ENCODE data around the gene THY1.
"Not testable (repeated sequence)": the region's sequence is repeated elsewhere in the genome, so short reads cannot be mapped to it uniquely, and the experiment has no call there.

The THY1 gene

DNA sequence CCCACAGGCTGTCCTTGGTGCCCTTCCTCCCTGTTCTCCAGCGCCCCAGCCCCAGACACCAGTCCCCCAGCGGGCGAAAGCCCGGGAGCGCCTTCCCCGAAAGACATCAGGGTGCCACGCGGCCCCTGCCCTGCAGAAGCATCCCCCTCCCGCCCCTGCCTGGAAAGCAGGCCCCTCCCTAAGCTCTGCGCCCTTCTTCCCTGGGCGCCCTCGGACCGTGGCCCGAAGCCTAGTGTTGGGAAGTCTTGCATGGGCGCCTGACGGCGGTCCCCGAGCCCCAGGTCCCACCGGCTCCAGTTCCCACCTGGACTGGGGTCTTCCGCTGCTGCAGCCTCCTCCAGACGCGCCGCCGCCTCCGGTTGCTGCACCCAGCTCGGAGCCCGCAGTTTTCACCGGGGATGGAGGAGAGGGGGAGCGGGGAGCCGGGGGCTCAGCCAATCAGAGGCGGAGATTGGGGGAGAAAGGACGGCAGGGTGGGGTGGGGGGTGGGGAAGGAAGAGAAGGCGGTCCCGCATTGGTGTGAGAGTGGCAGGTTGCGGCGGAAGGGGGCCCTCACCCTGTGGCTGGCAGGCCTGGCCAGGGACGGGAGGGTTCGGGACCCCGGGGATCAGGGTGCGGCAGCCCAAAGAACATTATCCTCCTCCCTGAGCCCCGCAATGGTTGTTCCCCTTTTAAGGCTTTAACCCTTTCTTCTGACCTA, at the start of gene THY1:
Gene THY1 (minus strand): TSS at position 364 of the 700 bp plus-strand sequence. CDS start 2,267 bp downstream, outside the sequence.
- in situ Hi-C loops (cut with MboI; ENCODE audit: low sequenced_read_pairs) = no loop called here

DNA sequence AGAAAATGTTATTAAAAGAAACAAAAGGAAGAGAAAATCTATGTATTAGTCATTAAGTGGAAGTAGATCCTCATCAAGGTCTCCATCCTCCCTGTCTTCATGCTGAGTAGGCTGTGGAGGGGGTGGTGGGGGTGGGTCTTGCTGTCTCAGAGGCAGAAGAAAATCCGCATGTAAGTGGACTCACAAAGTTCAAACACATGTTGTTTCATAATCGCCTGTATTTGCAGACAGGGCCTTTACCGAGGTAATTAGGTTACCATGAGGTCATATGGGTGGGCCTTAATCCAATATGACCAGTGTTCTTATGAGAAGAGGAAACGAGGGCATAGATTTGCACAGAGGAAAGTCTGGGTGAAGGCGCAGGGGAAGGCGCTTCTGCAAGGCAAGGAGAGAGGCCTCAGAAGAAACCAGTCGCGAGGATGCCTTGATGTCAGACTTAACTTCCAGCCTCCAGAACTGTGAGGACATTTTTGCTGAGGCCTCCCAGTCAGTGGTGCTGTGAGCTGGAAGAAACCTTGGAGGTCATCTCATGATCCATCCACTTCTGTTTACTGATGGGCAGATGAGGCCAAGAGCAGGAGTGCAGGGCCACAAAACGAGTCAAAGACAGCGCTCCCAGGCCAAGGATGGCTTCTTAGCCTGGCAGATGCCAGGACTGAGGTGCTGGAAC, 49.3 kb upstream of the THY1 start:
- in situ Hi-C loops (cut with MboI; ENCODE audit: low sequenced_read_pairs) = no loop called here

DNA sequence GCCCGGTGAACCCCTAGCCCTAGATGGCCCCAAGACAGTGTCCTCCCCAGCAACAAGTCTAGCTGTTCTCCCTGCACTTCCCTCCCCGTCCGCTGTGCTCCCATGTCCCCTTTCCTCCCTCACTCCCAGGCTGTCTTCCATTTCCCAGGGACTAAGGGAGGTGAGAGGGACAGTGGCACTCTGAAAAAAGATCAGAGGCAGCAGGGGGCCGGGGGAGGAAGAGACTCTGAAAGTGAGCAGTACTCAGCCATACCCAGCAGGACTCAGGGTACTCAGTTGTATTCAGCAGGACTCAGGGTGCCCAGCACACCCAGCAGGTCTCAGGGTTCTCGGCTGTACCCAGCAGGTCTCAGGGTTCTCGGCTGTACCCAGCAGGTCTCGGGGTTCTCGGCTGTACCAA, 48.4 kb upstream of the THY1 start:
- in situ Hi-C loops (cut with MboI; ENCODE audit: low sequenced_read_pairs) = no loop called here

DNA sequence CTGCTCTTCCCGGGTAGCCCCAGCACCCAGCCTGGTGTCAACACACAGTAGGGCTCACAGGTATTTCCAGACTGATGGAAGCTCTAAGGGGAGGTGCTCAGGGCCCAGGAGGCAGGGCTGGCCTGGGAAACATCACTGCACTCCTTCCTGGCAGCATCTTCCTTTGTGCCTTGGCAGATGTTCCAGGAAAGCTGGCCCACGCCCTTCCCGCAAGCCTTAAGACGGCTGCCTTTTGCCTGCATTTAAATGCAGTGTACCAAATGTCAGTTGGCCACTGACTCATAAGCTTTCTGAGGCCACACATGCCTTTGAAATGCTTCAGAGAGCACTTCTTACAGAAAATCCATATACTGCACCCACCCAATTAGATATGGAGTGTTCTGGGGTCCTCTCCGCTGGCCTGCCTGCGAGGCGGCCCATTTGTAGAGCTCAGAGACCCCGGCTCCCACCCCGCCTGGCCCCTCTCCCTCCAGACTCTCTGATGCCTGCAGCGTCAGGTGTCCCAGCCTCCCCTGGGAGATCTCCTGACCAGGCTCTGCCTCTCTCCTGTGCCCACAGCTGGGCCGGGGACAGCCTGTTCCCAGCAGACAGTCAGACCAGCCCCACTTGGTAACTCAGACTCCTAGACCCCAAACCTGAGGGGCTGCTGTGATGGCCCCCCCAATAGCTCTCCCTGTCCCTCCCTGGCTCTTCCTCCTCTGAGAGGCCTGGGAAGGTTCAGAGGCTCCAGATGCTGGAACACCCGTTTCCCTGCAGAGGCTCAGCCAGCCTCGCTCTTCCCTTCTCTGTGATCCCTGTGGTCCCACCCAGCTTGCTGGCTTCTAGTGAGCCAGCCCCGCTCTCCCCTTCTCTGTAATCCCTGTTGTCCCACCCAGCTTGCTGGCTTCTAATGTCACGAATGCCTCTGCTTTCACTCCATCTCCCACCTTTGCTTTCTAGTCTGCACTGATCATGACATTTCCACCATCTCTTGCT, 47.6 kb upstream of the THY1 start:
- in situ Hi-C loops (cut with MboI; ENCODE audit: low sequenced_read_pairs) = no loop called here

DNA sequence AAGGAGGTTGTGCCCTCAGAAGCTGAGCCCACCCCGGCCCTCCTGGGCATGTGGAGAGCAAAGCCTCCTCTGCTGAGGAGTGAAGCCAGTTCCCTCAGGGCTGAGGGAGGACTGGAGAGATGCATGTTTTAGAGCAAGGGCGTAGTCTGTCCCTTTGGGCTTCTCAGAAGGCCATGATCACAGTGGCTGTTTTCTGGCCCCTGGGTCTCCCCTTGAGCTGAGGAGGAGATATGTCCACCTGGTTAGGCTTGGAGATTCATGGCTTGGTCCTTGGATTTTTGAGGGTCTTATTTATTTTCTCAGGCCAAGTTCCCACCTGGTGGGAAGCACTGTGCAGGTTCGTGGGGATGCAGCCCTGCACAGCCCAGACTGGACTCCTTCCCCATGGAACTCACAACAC, 46.5 kb upstream of the THY1 start:
- in situ Hi-C loops (cut with MboI; ENCODE audit: low sequenced_read_pairs) = no loop called here

DNA sequence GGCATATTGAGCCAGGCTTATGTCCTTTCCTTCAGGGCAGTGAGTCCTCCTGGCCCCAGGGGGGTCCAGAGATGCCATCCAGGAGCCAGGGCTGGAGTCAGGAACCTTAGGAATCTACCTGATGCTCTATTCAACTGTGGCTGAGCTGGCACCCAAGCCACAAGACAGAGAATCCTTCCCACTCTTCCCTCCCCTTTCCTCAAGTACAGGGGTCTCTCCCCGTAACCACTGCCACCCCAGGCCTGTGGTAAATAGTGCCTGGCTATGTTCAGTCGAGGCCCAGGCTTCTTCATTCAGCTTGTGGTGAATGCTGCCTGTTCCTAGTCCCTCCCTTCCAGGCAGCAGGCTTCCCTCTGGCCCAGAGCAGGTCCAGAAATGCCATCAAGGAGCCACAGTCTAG, 45.5 kb upstream of the THY1 start:
- in situ Hi-C loops (cut with MboI; ENCODE audit: low sequenced_read_pairs) = no loop called here

DNA sequence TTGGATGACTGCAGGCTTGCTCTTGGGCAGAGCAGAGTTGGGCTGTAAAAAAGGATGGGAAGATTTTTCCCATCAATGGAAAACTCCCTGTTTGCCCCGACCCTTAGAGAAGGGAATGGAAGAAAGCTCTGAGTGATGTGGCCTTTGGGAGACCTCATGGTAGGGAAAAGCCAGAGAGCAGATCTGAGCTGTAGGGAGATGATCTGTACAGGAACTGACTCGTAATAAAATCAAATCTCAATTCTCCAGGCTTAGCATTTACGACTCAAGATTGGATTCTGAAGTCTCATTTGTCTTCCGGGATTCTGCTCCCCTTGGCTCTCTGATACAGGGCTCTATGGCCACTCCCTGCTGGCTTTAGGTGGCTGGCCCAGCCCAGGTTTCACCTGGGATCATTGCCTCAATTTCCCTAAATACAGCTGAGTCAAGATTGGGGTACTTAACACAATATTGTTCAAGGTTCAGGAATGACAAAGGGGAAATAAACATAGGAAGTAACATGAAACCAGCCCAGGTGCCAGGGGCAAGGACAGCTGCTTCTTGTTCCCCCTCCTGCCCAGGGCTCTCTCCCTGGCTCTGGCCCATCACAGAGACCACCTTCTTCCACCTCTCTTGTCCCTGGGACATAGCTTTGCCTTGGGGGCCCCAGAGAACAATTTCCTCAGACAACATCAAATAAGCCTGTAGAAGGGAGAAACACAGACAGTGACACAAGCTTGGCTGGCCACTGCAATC, 38.4 kb upstream of the THY1 start:
- in situ Hi-C loops (cut with MboI; ENCODE audit: low sequenced_read_pairs) = no loop called here

DNA sequence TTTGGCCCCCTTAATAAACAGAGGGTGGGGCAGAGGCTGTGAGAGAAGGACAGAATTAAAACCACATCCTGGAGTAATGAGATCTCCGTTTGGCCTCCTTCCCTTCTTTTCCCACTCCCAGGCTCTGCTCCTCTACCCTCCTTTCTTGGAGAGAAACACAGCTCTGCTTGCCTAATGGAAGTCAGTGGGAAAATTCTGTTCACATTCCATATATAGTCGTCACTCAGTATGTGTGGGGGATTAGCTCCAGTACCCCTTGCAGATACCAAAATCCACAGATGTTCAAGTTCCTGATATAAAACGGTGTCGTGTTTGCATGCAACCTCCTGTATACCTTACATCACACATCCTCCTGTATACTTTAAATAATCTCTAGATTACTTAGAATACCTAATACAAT, 37.6 kb upstream of the THY1 start:
- in situ Hi-C loops (cut with MboI; ENCODE audit: low sequenced_read_pairs) = no loop called here

DNA sequence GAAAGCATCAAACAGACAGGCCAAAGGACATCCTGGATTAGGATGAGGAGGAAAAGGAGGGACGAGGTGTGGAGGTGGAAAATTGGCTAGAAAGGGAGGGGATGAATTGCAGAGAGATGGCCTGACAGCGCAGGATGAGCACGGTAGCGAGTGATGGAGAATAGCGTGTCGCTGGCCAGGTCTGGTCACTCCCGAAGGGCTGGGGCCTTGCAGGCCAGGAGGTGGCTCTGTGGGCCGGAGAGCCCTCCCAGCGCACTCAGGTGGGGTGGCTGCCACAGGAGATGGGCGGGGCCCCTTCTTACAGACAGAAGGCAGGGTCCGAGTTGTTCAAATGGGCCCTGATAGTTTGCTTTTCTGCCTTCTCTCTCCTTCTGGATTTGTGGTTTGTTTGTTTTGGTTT, 37.1 kb upstream of the THY1 start:
- in situ Hi-C loops (cut with MboI; ENCODE audit: low sequenced_read_pairs) = no loop called here

DNA sequence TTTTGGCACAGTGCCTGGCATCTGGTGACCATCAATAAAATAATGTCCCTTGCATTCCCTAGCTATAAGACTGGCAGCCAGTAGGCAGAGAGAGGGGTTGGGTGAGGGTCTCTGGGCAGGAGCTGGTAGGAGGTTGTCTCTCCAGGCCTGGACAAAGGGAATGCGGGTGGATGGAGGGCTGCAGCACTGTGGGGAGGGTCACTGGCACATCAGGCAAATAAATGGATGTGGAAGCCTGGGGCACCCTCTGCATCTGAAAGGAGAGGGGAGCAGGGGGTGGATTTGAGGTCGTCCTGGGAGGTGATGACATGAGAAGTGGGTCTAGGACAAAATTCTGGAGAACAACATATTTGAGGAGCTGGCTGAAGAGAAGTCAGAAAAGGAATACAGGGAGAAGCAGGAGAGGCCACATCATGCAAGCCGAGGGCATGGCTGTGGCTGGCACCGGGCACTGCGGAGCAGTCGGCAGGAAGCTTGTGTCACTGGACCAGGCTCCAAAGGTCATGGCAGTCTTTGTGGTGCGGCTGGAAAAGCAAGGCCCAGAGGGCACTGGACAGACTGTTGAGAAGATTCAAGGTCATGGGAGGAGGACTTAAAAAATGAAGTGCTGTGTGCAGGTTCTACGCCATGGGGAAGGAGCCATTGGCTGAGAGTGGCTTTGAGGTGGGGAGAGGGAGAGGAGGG, 36.5 kb upstream of the THY1 start:
- in situ Hi-C loops (cut with MboI; ENCODE audit: low sequenced_read_pairs) = no loop called here

DNA sequence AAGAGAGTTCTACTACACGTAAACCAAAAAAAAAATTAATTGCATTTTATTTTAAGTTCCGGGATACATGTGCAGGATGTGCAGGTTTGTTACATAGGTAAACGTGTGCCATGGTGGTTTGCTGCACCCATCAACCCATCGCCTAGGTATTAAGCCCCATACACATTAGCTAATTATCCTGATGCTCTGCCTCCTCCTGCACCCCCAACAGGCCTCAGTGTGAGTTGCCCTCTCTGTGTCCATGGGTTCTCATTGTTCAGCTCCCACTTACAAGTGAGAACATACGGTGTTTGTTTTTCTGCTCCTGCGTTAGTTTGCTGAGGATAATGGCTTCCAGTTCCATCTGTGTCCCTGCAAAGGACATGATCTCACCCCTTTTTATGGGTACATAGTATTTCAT, 32.7 kb upstream of the THY1 start:
- in situ Hi-C loops (cut with MboI; ENCODE audit: low sequenced_read_pairs) = not testable (repeated sequence)

DNA sequence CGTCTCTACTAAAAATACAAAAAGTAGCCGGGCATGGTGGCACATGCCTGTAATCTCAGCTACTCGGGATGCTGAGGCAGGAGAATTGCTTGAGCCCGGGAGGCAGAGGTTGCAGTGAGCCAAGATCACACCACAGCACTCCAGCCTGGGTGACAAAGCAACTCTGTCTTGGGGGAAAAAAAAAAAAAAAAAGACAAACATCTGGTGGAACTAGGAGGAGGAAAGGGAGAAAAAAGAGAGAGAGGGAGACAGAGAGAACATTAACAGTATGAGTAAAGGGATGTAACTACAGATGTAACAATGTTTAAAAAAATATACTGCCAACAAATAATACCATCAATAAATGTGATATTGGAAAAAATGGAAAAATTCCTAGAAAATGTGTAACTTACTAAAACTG, 32.3 kb upstream of the THY1 start:
- in situ Hi-C loops (cut with MboI; ENCODE audit: low sequenced_read_pairs) = not testable (repeated sequence)

DNA sequence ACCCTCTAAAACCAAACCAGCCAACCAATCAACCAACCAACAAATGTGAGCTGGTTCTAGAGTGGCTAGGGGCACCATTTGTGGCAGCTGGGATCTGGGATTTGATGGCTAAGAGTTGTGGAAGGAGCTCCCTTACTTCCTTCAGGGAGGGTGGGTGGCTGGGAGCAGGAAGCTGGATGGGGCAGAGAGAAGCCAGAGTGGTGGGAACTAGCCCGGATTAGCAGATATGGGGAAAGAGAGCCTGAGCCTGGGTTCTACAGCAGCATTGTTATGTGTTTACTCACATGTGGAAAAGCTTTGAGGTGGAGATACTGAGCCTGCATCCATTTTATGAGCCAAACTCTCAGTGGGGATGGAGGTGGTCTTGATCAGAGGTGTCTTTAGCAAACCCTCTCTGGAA, 30.9 kb upstream of the THY1 start:
- in situ Hi-C loops (cut with MboI; ENCODE audit: low sequenced_read_pairs) = no loop called here

DNA sequence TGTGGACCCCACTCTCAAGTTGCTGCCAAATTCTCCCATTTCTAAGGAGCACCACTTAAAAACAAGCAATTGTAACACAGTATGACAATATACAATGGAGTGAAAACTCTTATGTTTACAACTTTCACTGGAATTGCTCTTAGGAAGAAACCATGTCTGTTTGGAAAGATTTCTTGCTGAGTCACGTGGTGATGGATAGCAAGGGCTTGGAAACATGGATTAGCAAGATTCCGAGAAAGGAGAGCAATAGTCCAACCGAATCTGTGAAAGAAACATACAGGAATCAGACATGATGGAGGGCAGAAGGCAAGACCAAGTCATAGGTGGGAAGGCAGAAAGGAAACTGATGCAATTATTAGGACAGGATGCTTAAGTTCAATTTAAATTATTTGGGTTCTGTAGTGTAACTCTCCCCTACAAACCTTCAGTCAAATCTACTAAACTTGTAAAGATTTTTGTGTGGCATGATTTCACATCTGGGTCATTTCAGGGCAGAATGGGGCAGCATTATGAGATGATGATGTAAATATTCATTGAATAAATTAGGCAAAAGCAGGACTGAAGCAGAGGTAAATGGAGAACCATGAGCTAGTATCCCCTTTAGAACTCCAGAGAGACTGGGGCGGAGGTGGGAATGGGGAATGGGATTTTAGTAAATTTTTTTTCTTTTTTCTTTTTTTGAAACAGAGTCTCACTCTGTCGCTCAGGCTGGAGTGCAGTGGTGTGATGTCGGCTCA, 27.8 kb upstream of the THY1 start:
- in situ Hi-C loops (cut with MboI; ENCODE audit: low sequenced_read_pairs) = no loop called here

DNA sequence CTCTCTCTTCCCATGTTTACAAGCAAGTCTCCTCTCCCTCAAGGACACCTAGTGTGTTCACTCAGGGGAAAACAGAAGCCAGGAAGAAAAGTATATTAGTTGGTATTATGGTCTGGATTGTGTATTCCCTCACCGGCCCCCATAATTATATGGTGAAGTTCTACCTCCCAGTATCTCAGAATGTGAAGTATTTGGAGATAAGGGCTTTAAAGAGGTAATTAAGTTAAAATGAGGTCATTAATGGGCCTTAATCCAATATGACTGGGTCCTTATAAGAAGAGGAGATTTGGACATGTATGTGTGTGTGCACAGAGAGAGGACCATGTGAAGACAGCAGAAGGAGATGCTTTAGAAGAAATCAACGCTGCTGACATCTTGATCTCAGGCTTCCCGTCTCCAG, 26.5 kb upstream of the THY1 start:
- in situ Hi-C loops (cut with MboI; ENCODE audit: low sequenced_read_pairs) = no loop called here

DNA sequence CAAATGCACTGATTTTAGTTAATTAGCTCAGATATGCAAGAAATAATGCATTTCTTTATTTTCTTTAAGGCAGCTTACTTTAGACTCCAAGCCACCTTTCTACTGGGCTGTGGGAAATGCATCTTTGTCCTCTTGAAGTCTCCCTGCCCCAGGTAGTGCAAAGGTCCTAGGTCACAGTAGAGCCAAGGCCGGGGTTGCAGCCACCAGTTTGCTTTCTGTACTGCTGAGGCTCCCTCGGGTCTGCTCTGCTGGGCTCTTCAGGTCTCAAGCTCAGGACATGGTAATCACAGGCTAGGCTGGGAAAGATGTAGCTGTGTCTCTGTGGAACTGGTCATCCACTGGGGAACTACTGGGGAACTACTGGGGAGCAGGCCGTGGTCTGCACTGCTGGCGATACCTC, 25.4 kb upstream of the THY1 start:
- in situ Hi-C loops (cut with MboI; ENCODE audit: low sequenced_read_pairs) = no loop called here

DNA sequence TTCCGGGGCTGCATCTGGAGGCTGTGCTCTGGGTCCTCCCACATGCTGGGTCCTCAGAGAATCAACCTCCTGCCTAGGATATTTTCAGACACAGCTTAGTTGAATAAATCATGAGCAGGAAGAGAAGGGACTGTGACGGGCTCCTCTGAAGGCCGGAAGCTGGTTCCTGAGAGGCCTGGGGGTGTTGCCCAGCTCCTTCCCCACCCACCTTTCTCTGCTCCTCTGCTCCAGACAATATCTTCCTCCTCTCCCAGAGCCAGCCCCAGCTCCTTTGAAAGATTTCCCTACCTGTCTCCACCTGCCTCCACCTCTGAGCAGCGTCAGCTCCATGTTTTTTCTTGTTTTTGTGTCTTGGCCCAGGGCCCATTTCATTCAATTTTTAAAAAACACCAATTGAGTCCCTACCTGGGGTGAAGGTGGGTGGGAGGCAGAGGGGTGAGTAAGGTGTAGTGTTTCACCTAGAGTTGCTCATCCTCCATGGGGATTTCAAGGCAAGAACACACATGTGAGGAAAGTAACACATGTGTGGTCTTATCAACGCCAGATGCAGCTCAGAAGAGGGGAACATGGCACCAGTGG, 24.8 kb upstream of the THY1 start:
- in situ Hi-C loops (cut with MboI; ENCODE audit: low sequenced_read_pairs) = no loop called here

DNA sequence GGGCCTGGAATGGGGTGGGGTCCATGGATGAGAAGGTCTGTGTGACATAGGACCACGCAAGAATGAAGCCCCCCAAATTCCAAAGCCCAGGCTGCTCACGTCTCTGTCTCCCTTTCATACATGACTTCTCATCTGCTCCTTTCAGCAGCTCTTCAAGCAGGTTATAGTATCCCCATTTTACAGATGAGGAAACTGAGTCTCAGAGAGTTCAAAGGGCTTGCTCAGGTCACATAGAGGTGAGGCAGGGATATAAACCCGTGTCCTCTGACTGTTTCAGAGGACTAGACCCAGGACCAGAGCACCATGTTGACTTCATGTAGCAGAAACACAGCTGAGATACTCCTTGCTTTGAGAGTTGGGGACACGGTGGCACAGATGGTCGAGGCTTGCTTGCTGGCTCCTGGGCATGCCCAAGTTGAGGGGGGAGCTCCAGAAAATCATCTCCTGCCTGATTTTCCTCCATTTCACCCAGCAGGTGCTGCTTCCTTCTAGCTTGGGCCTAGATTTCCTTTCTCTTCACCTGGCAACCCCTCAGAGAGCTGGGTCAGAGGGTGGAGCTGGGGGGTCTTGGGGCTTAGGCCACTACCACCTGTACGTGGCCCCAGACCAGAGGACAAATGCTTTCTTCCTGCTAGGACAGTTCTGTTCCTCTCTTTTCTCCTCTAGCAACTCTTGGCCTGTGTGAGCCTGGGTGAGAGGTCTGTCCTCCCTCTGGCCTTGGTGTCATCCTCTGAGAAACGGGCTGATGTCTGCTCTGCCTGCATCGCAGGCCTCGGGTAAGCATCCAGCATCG, 24.1 kb upstream of the THY1 start:
- in situ Hi-C loops (cut with MboI; ENCODE audit: low sequenced_read_pairs) = no loop called here

DNA sequence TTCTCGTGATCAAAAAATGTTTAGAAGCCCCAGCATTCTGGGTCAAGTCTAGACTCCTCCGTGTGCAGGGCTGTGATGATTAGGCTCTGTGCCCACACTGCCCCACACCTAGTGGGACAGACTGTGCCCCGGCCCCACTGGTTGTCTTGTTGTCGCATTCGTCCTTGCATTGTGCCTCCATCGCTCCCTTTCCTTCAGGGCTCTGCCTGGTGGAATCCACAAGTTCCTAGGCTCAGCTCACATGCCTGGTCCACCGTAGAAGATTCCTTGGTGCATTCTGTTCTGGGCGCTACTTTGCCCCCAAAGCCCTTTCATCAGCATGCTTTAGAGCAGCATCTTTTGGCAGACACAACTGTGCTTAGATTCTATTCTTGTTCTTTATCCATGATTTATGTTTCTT, 23.5 kb upstream of the THY1 start:
- in situ Hi-C loops (cut with MboI; ENCODE audit: low sequenced_read_pairs) = no loop called here
